Medulla oblongata (tissue), 1 donor: ENCODE results near the gene CDK5RAP3.
"Not testable (repeated sequence)": the region's sequence is repeated elsewhere in the genome, so short reads cannot be mapped to it uniquely, and the experiment has no call there.

ENCODE experiments used
- DNase-seq: peaks from one replicate; pipeline ENCODE4 v3.0.0-alpha.2; 2015; ENCODE audit errors: extremely low spot score

CDK5RAP3 gene

DNA sequence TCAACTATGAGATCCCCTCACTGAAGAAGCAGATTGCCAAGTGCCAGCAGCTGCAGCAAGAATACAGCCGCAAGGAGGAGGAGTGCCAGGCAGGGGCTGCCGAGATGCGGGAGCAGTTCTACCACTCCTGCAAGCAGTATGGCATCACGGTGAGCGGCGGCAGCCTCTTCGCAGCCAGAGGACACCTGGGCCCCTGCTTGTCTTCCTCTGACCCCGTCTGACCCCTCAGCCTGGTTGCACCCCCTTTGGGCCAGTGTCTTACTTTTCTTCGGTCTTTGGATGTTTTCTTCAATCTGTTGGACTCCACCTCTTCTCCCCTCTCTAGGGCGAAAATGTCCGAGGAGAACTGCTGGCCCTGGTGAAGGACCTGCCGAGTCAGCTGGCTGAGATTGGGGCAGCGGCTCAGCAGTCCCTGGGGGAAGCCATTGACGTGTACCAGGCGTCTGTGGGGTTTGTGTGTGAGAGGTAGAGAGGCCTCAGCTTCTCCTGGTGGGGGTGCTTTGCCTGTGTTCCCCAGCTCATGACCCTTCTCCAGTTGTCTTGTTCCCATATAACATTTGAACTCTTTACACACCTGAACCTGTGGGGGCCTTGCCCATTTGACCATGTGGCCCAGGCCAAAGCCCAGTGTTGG, 4.4 kb downstream of the CDK5RAP3 start:
- no peak for DNase-seq

- DNase-seq = no peak
Observed at GRCh38 chr17:47975823-47976205, 4.9 kb downstream of the CDK5RAP3 start.

DNA sequence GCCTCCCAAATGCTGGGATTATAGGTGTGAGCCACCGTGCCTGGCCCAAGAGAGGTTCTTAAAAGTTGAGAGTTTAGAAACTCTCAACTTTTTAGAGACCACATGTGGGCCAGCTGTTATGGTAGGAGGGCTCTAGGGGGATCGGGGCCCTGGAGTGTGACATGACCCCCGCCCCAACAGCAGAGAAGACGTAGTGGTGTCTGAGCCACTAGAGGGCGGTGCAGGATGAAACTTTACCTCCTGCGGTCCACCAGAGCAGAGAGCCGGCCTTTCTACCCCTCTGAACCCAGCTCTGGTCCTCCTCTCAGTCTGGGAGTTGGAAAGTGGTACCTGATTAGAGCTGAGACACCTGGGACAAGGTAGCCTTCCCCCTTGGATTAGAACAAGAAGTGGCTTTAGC, 7.4 kb downstream of the CDK5RAP3 start:
- DNase-seq = peak; percentile 55

DNA sequence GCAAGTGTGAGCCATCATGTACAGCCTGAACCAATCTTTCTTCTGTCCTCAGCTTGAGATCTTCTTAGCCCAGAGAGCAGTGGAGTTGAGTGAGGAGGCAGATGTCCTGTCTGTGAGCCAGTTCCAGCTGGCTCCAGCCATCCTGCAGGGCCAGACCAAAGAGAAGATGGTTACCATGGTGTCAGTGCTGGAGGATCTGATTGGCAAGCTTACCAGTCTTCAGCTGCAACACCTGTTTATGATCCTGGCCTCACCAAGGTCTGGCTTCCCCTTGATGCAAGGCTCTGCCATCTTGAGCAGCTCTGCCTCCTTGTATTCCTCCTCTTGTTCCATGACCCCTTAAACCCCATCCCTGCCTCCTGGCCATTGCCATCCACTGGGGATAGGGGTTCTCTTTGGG, 9.6 kb downstream of the CDK5RAP3 start:
- no peak for DNase-seq

DNA sequence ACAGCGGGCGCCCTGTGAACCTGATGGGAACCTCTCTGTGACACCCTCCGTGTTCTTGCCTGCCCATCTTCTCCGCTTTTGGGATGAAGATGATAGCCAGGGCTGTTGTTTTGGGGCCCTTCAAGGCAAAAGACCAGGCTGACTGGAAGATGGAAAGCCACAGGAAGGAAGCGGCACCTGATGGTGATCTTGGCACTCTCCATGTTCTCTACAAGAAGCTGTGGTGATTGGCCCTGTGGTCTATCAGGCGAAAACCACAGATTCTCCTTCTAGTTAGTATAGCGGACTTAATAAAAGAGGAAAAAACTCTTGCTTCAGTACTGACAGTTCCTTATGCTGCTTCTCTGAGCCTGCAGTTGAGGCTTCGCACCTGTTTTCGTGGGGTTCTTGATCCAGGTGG, 10.5 kb downstream of the CDK5RAP3 start:
- DNase-seq = no peak

DNA sequence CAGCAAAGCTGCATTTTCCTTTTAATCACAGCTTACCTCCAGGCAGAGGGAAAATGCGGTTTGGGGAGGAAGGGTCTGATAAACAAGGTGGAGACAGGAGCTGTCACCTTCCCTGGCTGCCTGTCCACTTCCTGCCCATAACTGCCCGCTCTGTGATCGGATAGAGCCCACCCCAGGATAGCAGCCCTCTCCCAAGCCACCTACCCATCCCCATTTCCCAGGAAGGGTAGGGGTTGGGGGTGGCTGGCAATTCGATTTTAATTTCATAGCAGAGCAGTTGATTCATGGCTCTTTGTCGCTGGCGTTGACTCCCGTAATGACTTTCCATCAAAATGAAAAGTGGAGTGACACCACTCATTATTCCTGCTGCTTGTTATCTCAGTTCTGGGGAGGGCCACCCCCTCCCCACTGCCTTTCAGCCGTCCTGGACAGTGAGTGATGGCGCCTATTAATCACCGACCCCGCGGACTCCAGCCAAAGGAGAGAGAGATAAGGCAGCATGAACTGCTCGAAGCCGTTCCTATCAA, 11.2 kb downstream of the CDK5RAP3 start:
- no peak for DNase-seq

- DNase-seq = peak; percentile 34
Observed at GRCh38 chr17:47982645-47983390, 11.9 kb downstream of the CDK5RAP3 start.

DNA sequence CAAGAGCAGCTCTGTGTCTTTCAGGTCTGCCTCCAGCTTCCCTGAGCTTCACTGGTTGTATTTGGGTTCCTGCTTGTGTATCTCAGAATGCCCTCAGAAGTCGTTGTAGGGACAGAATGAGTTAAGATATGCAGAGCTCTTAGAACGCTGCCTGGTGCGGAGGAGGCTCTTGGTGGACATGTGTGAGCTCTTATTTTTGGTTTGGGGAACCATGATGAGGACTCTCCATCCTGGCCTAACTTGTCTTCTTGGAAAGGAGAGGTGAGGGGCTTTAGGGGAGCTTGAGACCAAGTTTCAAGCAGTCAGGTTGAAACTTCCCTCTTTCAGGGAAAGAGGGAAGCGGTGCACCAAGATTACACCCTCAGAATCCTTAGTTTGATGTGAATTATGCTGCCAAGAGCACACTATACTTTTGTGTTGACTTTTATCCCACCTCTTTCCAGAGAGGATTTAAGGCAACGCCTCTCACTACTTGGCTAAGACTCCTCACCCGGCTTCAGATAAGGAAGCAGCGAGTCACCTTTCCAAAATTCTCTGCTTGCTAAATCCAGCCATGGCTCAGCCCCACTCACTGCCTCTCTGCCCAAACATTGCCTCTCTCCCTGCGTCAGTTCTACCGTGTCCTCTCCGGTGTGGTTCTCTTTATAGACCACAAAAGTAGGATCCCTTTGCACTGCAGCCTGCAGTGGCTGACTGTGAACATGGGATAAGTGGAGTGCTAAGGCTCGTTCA, 12.7 kb downstream of the CDK5RAP3 start:
- no peak for DNase-seq

DNA sequence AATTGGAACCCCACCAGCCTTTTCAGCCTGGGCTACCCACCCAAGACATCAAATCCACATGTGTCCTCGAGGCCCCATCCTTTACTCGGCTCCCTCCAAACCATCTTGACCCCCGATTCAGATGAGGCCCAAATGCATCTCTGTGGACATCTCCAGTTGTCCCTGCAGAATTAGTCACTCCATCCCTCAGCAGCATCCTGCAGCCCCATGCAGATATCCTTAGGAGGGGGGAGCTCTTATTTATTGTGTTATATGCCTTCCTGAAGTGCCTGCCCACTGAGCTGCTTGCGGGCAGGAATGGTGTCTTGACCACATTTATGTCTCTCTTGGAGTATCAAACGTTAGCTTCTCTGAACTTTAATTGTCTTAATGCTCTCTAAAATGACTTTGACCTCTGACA, 15.6 kb downstream of the CDK5RAP3 start:
- no peak for DNase-seq

GRCh38 chr17:47987240-47987835, 16.4 kb downstream of the CDK5RAP3 start:
- peak; percentile 28 for DNase-seq

DNA sequence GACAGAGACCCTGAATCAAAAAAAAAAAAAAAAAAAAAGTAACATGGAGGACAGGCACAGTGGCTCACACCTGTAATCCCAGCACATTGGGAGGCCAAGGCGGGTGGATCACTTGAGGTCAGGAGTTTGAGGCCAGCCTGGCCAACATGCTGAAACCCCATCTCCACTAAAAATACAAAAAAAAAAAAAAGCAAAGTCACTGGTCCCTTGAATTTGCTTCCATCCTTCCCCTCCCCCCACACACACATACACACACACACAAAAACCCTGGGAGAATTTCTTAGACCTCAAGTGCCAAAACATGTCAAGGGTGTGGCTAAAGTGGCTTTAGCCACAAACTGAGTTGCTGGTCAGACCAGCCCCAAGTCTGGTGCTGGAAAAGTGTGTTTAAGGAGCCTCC, 17.5 kb downstream of the CDK5RAP3 start:
- DNase-seq = not testable (repeated sequence)

- no peak for DNase-seq
Observed at GRCh38 chr17:47989159-47989558, 18.2 kb downstream of the CDK5RAP3 start.

- no peak for DNase-seq
Observed at GRCh38 chr17:47989700-47990099, 18.8 kb downstream of the CDK5RAP3 start.

DNA sequence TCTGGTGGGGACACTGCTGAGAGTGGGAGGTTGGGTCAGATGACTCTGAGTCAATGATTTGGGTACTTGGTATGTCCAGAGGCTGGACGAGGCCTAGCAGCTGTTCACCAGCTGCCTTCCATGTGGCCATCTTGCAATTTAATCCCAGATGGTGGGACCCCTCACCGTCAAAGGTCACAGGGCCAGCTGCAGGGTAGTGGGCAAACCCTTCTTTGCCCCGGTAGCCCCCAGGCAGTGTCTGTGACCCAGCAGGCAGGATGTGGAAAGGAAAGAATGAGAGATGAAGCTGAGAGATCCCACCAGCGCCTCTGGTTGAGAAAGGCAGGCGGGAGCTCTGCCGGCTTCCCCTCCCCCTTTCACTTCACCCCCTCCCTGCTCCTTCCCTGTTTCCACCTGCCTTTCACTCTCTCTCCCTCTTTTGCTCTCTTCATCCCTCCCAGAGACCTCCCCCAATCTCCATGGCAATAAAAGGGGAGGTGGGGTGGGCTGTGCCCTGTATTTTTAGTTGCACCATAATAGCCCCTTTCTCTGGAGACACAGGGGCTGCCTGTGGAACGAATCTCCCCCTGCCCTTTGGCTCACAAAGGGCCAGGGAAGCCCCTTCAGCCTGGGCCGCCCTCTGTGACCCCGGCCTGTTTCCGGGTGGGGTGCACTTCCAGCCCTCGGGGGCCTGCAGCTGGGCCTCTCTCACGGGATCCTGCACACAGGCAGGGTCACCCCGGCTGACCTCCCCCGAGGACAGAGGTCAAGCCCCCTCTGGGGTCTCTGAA, 20.2 kb downstream of the CDK5RAP3 start:
- DNase-seq = no peak

GRCh38 chr17:47992216-47992615, 21.3 kb downstream of the CDK5RAP3 start:
- DNase-seq = no peak

- no peak for DNase-seq
Observed at GRCh38 chr17:47993031-47993564, 22.2 kb downstream of the CDK5RAP3 start.

DNA sequence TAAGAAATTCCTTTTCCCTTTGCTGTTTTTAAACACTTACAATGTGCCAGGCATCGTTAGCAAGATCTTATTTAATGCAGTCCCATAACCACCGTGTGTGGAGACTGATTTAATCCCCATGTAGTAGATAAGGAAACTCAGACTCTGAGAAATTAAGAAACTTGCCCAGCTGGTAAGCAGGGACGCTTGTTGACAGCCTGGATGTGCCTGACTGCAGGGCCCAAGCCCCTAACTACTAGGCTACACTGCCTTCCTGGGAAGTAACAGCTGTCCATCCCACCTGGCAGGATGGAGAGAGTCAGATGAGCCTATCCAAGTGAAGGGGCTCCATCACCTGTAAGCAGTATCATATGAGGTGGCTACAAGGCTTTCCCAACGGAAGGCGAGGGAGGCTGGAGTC, 23.1 kb downstream of the CDK5RAP3 start:
- no peak for DNase-seq

GRCh38 chr17:47994724-47995123, 23.8 kb downstream of the CDK5RAP3 start:
- DNase-seq = no peak

GRCh38 chr17:47995241-47995935, 24.5 kb downstream of the CDK5RAP3 start:
- DNase-seq = no peak

- DNase-seq = no peak
Observed at GRCh38 chr17:47996201-47996600, 25.3 kb downstream of the CDK5RAP3 start.

- no peak for DNase-seq
Observed at GRCh38 chr17:47997586-47997985, 26.7 kb downstream of the CDK5RAP3 start.
